GM23248 (cell line): ENCODE measurements around the gene KRT2.

Source experiments
- EZH2 ChIP-seq: fragments of 200-600 bp; sonication (generic); IDR thresholded peaks from 2 replicates; pipeline ENCODE4 v1.6.1; 2018; ENCODE audit warnings: antibody characterized with exemption, mild to moderate bottlenecking; ENCODE audit not compliant: insufficient read depth, poor library complexity, severe bottlenecking
- EZH2phosphoT487 ChIP-seq: fragments of 200-600 bp; sonication (generic); IDR thresholded peaks from 2 replicates; pipeline ENCODE4 v1.6.1; 2018; ENCODE audit warnings: antibody characterized with exemption, moderate library complexity, mild to moderate bottlenecking, low read depth; ENCODE audit not compliant: insufficient read depth

GRCh38 chr12:52679875-52680274 lies 27.9 kb upstream of the KRT2 start:
- TF ChIP-seq EZH2 (no peak), EZH2phosphoT487 (no peak)
